ENCODE measurements around the gene TFEB.

GRCh38 chr6:41730531-41731436 lies 4.6 kb downstream of the TFEB start:
- TF ChIP-seq CTCF (IDR thresholded peaks at IDR 0.05) (no peak), POLR2AphosphoS5 (IDR thresholded peaks at IDR 0.05) (no peak), POLR2A (IDR thresholded peaks at IDR 0.05) (no peak)
